Fibroblast of lung (primary cell): ENCODE results near the gene KRT6B.

ENCODE experiments used
- EZH2 ChIP-seq: IDR thresholded peaks from 2 replicates; pipeline ENCODE4 v1.5.1; 2012; ENCODE audit warnings: low read length, control low read depth, mild to moderate bottlenecking; ENCODE audit errors: missing control alignments
- TF ChIP-seq, protein P1 (sequence below), 2 donors: IDR thresholded peaks in 1 of 2; conservative IDR thresholded peaks in 1 of 2; 1 replicate in 1 of 2; 2 replicates in 1 of 2; pipeline ENCODE4 v1.5.1; 2011 to 2012; ENCODE audit warnings: low read length in 2 of 2, control low read depth in 1 of 2, inconsistent platforms in 1 of 2, low read depth in 1 of 2, mild to moderate bottlenecking in 1 of 2

- TF ChIP-seq, protein P1, sequence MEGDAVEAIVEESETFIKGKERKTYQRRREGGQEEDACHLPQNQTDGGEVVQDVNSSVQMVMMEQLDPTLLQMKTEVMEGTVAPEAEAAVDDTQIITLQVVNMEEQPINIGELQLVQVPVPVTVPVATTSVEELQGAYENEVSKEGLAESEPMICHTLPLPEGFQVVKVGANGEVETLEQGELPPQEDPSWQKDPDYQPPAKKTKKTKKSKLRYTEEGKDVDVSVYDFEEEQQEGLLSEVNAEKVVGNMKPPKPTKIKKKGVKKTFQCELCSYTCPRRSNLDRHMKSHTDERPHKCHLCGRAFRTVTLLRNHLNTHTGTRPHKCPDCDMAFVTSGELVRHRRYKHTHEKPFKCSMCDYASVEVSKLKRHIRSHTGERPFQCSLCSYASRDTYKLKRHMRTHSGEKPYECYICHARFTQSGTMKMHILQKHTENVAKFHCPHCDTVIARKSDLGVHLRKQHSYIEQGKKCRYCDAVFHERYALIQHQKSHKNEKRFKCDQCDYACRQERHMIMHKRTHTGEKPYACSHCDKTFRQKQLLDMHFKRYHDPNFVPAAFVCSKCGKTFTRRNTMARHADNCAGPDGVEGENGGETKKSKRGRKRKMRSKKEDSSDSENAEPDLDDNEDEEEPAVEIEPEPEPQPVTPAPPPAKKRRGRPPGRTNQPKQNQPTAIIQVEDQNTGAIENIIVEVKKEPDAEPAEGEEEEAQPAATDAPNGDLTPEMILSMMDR (conservative IDR thresholded peaks at IDR 0.05 in 1 of 2, IDR thresholded peaks at IDR 0.05 in 1 of 2; ENCODE audit: low read depth in 1 of 2, low read length in 2 of 2) = no peak
- no peak for TF ChIP-seq EZH2
Observed at GRCh38 chr12:52469853-52470252, 17.9 kb upstream of the KRT6B start.
